Hepatocyte (in vitro differentiated cells): ENCODE data around the gene ITPR3. TPM values are rescaled to one million over a fixed set of nuclear protein-coding genes. Genes with fewer than 3 reads are reported as not detected.

ENCODE experiments used
- DNase-seq: peaks from one replicate; pipeline ENCODE4 v3.0.0-alpha.2; 2016; ENCODE audit warnings: low spot score
- H2AFZ ChIP-seq: fragments of 200-600 bp; sonication (generic); 2 replicates; pipeline ENCODE4 v1.6.0; 2016; ENCODE audit warnings: antibody characterized with exemption, mild to moderate bottlenecking
- H3K27ac ChIP-seq: fragments of 200-600 bp; sonication (generic); 2 replicates; pipeline ENCODE4 v1.5.1; 2016; ENCODE audit warnings: mild to moderate bottlenecking
- H3K27me3 ChIP-seq: fragments of 200-600 bp; sonication (generic); 2 replicates; pipeline ENCODE4 v1.6.1; 2016
- H3K36me3 ChIP-seq: fragments of 200-600 bp; sonication (generic); replicated peaks from 2 replicates; pipeline ENCODE4 v1.5.1; 2016; ENCODE audit warnings: low read depth; ENCODE audit not compliant: insufficient read depth
- H3K4me1 ChIP-seq: fragments of 200-600 bp; sonication (generic); 2 replicates; pipeline ENCODE4 v1.5.1; 2016; ENCODE audit warnings: mild to moderate bottlenecking, moderate library complexity; ENCODE audit not compliant: insufficient read depth
- H3K4me2 ChIP-seq: fragments of 200-600 bp; sonication (generic); 2 replicates; pipeline ENCODE4 v1.6.0; 2016
- H3K4me3 ChIP-seq: fragments of 200-600 bp; sonication (generic); 2 replicates; pipeline ENCODE4 v1.5.1; 2016; ENCODE audit warnings: mild to moderate bottlenecking
- H3K79me2 ChIP-seq: fragments of 200-600 bp; sonication (generic); 2 replicates; pipeline ENCODE4 v1.6.0; 2017; ENCODE audit warnings: mild to moderate bottlenecking
- H3K9me2 ChIP-seq: fragments of 200-600 bp; sonication (generic); replicated peaks from 2 replicates; pipeline ENCODE4 v1.6.0; 2017; ENCODE audit warnings: mild to moderate bottlenecking; ENCODE audit not compliant: insufficient read depth
- H3K9me3 ChIP-seq: fragments of 200-600 bp; sonication (generic); 2 replicates; pipeline ENCODE4 v1.5.1; 2016; ENCODE audit warnings: low read depth, mild to moderate bottlenecking
- H4K20me1 ChIP-seq: fragments of 200-600 bp; sonication (generic); 2 replicates; pipeline ENCODE4 v1.6.0; 2016; ENCODE audit warnings: mild to moderate bottlenecking; ENCODE audit not compliant: insufficient read depth, poor library complexity, severe bottlenecking
- CTCF ChIP-seq: fragments of 200-600 bp; sonication (generic); IDR thresholded peaks from 2 replicates; pipeline ENCODE4 v1.5.1; 2016; ENCODE audit warnings: antibody characterized with exemption, mild to moderate bottlenecking; ENCODE audit not compliant: poor library complexity
- EZH2 ChIP-seq: fragments of 200-600 bp; sonication (generic); IDR thresholded peaks from 2 replicates; pipeline ENCODE4 v1.6.1; 2016; ENCODE audit warnings: antibody characterized with exemption, mild to moderate bottlenecking, borderline replicate concordance
- EZH2phosphoT487 ChIP-seq: fragments of 200-600 bp; sonication (generic); IDR thresholded peaks from one replicate; pipeline ENCODE4 v1.6.1; 2018; ENCODE audit warnings: antibody characterized with exemption, mild to moderate bottlenecking, low read depth, moderate library complexity; ENCODE audit not compliant: unreplicated experiment, severe bottlenecking
- WGBS: methylation state at CpG from one replicate; pipeline ENCODE4 v1.1.6; 2016; ENCODE audit warnings: low lambda C conversion rate; ENCODE audit errors: missing lambda C conversion rate; 5-methylcytosine and 5-hydroxymethylcytosine counted together
- microRNA counts: library from miRNA; unstranded; fragments of <30 nt; microRNA quantifications from one replicate; lab custom pipeline; 2017
- microRNA-seq: library from miRNA; unstranded; fragments of <30 nt; microRNA quantifications from one replicate; pipeline ENCODE4, GENCODE V29; 2017
- polyA plus RNA-seq: library from polyadenylated mRNA; unstranded; fragments of >200 nt; fragmentation: Nextera tagmentation; extraction: Ambion mirVana; gene quantifications from 2 replicates; pipeline ENCODE4 v1.2.1, GENCODE V29; 2016
- small RNA-seq: library from RNA; depleted of rRNA; stranded (forward); fragments of <200 nt; gene quantifications from one replicate; pipeline ENCODE3, GENCODE V24; 2014
- total RNA-seq: library from RNA; depleted of rRNA; stranded (reverse); fragments of >200 nt; gene quantifications from 2 replicates; pipeline ENCODE4 v1.2.3, GENCODE V29; 2014

The ITPR3 gene
- total and polyA plus RNA-seq, 2 experiments from 2014 or later = 16.5 to 39.6 TPM

GRCh38 chr6:33745548-33745947 lies 124.4 kb downstream of the ITPR3 start:
- no peak overlapping the region for H2AFZ ChIP-seq
- H3K4me3 ChIP-seq = no peak overlapping the region
- H4K20me1 ChIP-seq = no peaks in the 10 kb centered on the region
- DNase-seq = peak; percentile 56
- peak overlapping the region; percentile 90 for H3K27ac ChIP-seq
- no peaks in the 10 kb centered on the region for H3K9me2 ChIP-seq
- no peaks in the 10 kb centered on the region for H3K9me3 ChIP-seq
- WGBS = 65% methylated on average over 7 of the region's 7 CpGs
- H3K79me2 ChIP-seq = peaks cover 2% of the 10 kb centered on the region
- no peaks in the 10 kb centered on the region for H3K36me3 ChIP-seq
- TF ChIP-seq CTCF = no peak
- TF ChIP-seq EZH2phosphoT487 = no peak
- no peak for TF ChIP-seq EZH2
- peak overlapping the region; percentile 71 for H3K4me2 ChIP-seq
- peaks cover 55% of the 10 kb centered on the region for H3K4me1 ChIP-seq
- H3K27me3 ChIP-seq = no peaks in the 10 kb centered on the region

MicroRNAs encoded within 50 kb of the gene (microRNA counts, 767-probe panel; counts per million panel counts)
- microRNA hsa-miR-3934 (lab: Ali Mortazavi, UCI) = not detected

Small RNA genes within 50 kb of the gene (microRNA-seq; reads per million reads assigned to microRNA genes)
- gene MIR3934 = 8.9 reads per million, percentile 22 among the genes with 10 or more reads in this experiment

Small RNA genes within 50 kb of the gene (small RNA-seq; reads per million reads assigned to genes)
- not detected for gene MIR3934

Other genes with a start within 250 kb of the ITPR3 start
- 6.9 and 12.7 TPM in 2 replicates for gene KIFC1, start 229.5 kb upstream of the ITPR3 start, total RNA-seq
- 6.1 and 6.6 TPM in 2 replicates for gene KIFC1, start 229.5 kb upstream of the ITPR3 start, polyA plus RNA-seq
- 37.2 and 44.4 TPM in 2 replicates for gene PHF1, start 210.3 kb upstream of the ITPR3 start, total RNA-seq
- gene PHF1, start 210.3 kb upstream of the ITPR3 start, polyA plus RNA-seq = 42.4 and 53.0 TPM in 2 replicates
- gene CUTA, start 203.2 kb upstream of the ITPR3 start, total RNA-seq = 121 and 150 TPM in 2 replicates
- gene CUTA, start 203.2 kb upstream of the ITPR3 start, polyA plus RNA-seq = 349 and 357 TPM in 2 replicates
- gene SYNGAP1, start 201.3 kb upstream of the ITPR3 start, total RNA-seq = 5.3 and 6.6 TPM in 2 replicates
- gene SYNGAP1, start 201.3 kb upstream of the ITPR3 start, polyA plus RNA-seq = 4.9 and 5.7 TPM in 2 replicates
- 5.1 and 6.2 TPM in 2 replicates for gene ZBTB9, start 166.7 kb upstream of the ITPR3 start, total RNA-seq
- gene ZBTB9, start 166.7 kb upstream of the ITPR3 start, polyA plus RNA-seq = 5.0 and 6.7 TPM in 2 replicates
- gene BAK1, start 41.0 kb upstream of the ITPR3 start, total RNA-seq = 18.6 and 24.0 TPM in 2 replicates
- gene BAK1, start 41.0 kb upstream of the ITPR3 start, polyA plus RNA-seq = 23.6 and 33.1 TPM in 2 replicates
- 33.0 and 44.7 TPM in 2 replicates for gene UQCC2, start 90.4 kb downstream of the ITPR3 start, total RNA-seq
- 147 and 151 TPM in 2 replicates for gene UQCC2, start 90.4 kb downstream of the ITPR3 start, polyA plus RNA-seq
- 7.9 and 9.5 TPM in 2 replicates for gene IP6K3, start 125.6 kb downstream of the ITPR3 start, total RNA-seq
- 21.1 and 25.3 TPM in 2 replicates for gene IP6K3, start 125.6 kb downstream of the ITPR3 start, polyA plus RNA-seq
- 38.1 and 41.5 TPM in 2 replicates for gene LEMD2, start 167.8 kb downstream of the ITPR3 start, total RNA-seq
- gene LEMD2, start 167.8 kb downstream of the ITPR3 start, polyA plus RNA-seq = 66.3 and 68.2 TPM in 2 replicates
- gene MLN, start 182.7 kb downstream of the ITPR3 start, total RNA-seq = 2.3 and 6.7 TPM in 2 replicates
- gene MLN, start 182.7 kb downstream of the ITPR3 start, polyA plus RNA-seq = 0.86 and 1.1 TPM in 2 replicates